AG04449 (cell line): ENCODE results near the gene ZNF3.

Source experiments
- CTCF ChIA-PET: fragments of 350-600 bp; formaldehyde crosslinking; extraction: SDS; loops from one replicate; lab custom pipeline; 2021; ENCODE audit warnings: antibody characterized with exemption; lab: Yijun Ruan, JAX
- POLR2A ChIA-PET: fragments of 400-600, 350-600 bp; formaldehyde crosslinking; extraction: SDS; loops from one replicate; lab custom pipeline; 2020; ENCODE audit warnings: antibody characterized with exemption, inconsistent platforms; lab: Yijun Ruan, JAX
- DNase-seq: peaks from one replicate; pipeline ENCODE4 v3.0.0-alpha.2; 2010; ENCODE audit warnings: low read depth, low spot score
- H3K4me3 ChIP-seq: 2 replicates; pipeline ENCODE4 v1.5.1; 2011; ENCODE audit warnings: low read depth, mild to moderate bottlenecking, control low read depth, low read length
- TF ChIP-seq, protein P1 (sequence below): IDR thresholded peaks from one replicate; pipeline ENCODE4 v1.5.1; 2011; ENCODE audit warnings: mild to moderate bottlenecking, moderate library complexity, low read length, control low read depth, inconsistent platforms; ENCODE audit not compliant: insufficient read depth; ENCODE audit errors: missing control alignments

The ZNF3 gene

DNA sequence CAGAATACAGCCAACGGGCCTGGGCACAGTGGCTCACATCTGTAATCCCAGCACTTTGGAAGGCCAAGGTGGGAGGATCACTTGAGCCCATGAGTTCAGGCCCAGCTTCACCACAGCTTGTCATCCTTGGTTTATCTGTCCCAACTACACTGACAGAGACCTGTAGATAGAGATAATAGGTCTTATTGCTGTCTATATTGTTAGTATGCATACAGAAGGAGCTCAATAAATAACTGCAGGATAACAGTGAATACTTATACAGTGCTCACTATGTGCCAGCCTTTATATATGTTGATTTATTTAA is 39.2 kb upstream of the ZNF3 start:
- CTCF ChIA-PET = interaction anchor here (0.5 to 2.7 kb wide), 4 partner anchors 9 to 127 kb away, joined by 3 to 23 read pairs (median 6); partner anchors contain the start of genes AP4M1 and MCM7
- TF ChIP-seq, protein P1, sequence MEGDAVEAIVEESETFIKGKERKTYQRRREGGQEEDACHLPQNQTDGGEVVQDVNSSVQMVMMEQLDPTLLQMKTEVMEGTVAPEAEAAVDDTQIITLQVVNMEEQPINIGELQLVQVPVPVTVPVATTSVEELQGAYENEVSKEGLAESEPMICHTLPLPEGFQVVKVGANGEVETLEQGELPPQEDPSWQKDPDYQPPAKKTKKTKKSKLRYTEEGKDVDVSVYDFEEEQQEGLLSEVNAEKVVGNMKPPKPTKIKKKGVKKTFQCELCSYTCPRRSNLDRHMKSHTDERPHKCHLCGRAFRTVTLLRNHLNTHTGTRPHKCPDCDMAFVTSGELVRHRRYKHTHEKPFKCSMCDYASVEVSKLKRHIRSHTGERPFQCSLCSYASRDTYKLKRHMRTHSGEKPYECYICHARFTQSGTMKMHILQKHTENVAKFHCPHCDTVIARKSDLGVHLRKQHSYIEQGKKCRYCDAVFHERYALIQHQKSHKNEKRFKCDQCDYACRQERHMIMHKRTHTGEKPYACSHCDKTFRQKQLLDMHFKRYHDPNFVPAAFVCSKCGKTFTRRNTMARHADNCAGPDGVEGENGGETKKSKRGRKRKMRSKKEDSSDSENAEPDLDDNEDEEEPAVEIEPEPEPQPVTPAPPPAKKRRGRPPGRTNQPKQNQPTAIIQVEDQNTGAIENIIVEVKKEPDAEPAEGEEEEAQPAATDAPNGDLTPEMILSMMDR = no peak
- POLR2A ChIA-PET = interaction anchor here (1.1 kb wide), 1 partner anchor 20 kb away, joined by 4 read pairs; the partner anchor contains the start of genes AP4M1 and MCM7
- no peak for DNase-seq
- H3K4me3 ChIP-seq = peak overlapping the region; percentile 95

DNA sequence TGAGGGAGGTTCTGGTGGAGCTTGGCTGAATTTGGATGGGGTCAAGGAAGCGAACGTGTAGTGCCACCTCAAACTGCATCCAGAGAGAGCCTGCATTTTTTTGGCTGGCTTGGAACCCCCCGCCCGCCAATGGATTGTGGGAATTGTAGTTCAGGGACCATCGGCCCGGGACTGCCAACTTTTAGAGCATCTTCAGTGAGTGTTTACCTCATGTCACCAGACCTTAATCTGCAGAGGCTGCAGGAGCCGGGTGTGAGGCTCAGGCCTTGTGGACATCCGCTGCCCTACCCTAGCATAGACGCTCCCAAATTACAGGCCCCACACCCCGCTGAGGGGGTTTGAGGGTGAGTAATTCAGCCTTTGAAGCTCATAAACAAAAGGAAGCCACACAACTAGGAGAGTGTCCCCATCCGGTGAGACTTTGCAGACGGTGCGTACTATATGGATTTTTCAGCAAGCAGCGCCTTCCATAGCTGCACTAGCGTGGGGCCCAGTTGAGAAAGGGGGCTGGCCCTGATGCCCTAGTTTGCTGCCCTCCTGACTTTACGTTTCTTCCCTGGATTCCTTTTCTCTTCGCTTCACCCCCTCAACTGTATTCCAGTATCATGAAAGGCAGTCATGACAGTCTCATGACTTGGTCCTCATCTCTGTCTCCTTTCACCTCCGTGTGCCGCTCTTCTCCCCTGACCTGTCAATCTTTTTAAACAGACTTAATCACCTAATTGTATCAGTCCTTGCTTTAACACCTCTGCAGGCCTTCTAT is 38.6 kb upstream of the ZNF3 start:
- DNase-seq = no peak
- TF ChIP-seq, protein P1 = no peak
- peak overlapping the region; percentile 95 for H3K4me3 ChIP-seq
- POLR2A ChIA-PET = interaction anchor here (0.6 kb wide), 1 partner anchor 1010 kb away, joined by 4 read pairs; no protein-coding TSS in a partner anchor
- CTCF ChIA-PET = interaction anchor here (1.6 to 2.7 kb wide), 2 partner anchors 10 to 12 kb away, joined by 9 to 23 read pairs; no protein-coding TSS in a partner anchor

DNA sequence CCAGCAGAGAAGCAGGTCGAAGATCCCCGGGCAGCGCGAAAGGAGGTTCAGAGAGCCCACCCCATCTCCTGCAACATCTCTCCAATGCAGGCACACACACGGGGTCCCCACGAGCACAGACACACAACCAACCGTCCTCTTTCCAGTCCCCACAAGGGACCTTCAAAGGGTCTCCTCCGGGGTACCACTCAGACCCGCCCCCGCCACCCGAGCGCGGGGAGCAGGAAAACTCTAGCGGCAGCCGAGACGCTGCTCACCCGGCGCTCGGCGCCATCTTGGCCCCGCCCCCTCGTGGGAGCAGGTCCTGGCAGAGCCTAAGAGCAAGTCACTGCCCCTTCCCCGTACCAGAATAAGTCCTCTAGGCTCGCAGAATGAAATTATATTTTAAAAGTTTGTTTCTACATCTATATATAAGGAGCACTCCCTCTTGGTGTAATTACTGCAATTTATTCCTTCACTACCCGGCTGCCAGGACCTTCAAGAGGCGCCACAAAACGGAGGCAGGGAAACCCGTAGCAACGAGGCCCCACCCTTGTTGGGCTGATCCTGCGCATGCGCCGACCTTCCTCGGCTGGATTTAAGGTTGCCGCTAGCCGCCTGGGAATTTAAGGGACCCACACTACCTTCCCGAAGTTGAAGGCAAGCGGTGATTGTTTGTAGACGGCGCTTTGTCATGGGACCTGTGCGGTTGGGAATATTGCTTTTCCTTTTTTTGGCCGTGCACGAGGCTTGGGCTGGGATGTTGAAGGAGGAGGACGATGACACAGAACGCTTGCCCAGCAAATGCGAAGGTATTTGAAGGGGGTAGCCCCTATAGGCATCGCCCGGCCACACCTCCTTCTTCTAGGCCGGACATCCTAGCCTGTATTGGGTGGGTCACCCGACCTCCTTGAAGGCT is 37.8 kb upstream of the ZNF3 start, which contains the start of the genes CNPY4 and TAF6:
Gene CNPY4, plus strand, starts transcription at position 563 of the 898 bp plus-strand sequence. Its CDS starts 111 bp downstream, at position 674.
Gene TAF6, minus strand, starts transcription at position 287 of the 898 bp plus-strand sequence. CDS start 5,149 bp downstream, outside the sequence.
- DNase-seq = peak; percentile 72
- ChIA-PET CTCF (interaction anchor here (1.6 to 2.7 kb wide), 2 partner anchors 11 to 13 kb away, joined by 9 to 23 read pairs; no protein-coding TSS in a partner anchor), POLR2A (interaction anchor here (0.6 kb wide), 1 partner anchor 1009 kb away, joined by 4 read pairs; no protein-coding TSS in a partner anchor)
- H3K4me3 ChIP-seq = peak within 1 kb of the TSS; percentile 95
- TF ChIP-seq, protein P1 = no peak

DNA sequence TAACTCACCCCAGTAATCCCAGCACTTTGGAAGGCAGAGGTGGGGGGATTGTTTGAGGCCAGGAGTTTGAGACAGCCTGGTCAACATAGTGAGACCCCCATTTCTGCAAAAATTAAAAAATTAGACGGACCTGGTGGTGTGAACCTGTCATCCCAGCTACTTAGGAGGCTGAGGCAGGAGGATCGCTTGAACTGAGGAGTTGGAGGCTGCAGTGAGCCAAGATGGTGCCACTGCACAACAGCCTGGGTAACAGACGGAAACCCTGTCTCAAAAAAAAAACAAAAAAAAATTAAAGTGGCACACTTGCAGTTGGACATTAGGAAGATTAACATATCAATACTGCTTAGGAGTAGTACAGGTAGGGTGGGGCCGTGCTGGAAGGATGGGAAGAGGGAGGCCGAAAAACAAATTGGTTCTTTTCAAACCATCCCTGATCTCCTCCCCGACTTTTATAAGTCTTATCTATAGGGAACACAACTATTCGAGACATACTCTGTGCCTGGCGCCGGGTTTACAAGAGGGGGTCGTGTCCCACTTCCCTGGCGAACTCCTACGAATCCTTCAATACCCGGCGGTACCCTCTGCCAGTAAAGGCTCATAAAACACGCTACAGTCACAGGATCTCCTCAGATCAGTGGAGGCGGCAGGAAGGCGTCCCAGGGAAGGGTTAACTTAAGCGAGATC is 37.0 kb upstream of the ZNF3 start:
- TF ChIP-seq, protein P1 = no peak
- POLR2A ChIA-PET = no interaction called here
- H3K4me3 ChIP-seq = peak overlapping the region; percentile 95
- CTCF ChIA-PET = no interaction called here
- DNase-seq = no peak

DNA sequence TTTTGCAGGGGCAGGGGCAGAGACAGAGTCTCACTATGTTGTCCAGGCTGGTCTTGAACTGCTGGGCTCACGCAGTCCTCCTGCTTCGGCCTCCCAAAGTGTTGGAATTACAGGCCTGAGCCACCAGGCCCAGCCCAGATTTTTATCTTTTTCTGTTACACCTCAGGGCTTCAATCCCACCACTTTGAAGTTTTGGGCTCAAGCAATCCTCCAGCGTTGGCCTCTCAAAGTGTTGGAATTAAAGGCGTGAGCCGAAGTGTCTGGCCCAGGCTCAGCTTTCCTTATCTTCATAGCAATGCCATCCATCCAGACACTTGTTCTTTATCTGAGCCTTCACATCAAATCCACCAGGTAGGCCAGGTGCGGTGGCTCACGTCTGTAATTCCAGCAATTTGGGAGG is 33.5 kb upstream of the ZNF3 start:
- POLR2A ChIA-PET = no interaction called here
- TF ChIP-seq, protein P1 = no peak
- H3K4me3 ChIP-seq = no peak overlapping the region
- DNase-seq = no peak
- CTCF ChIA-PET = interaction anchor here (1.2 kb wide), 1 partner anchor 13 kb away, joined by 6 read pairs; no protein-coding TSS in a partner anchor
